Psoas muscle (tissue), 8 donors: ENCODE results near the gene KARS1. TPM values are rescaled to one million over a fixed set of nuclear protein-coding genes. Genes with fewer than 3 reads are reported as not detected.

ENCODE experiments used
- ATAC-seq, 4 donors: fragments of 200-7000 bp; cut with Tn5 transposase; one replicate each; pipeline ENCODE4 v1.9.1; 2020; ENCODE audit warnings: moderate library complexity in 3 of 4, mild to moderate bottlenecking in 2 of 4
- DNase-seq, 2 donors: peaks; one replicate each; pipeline ENCODE4 v3.0.0-alpha.2; 2020
- H3K27ac ChIP-seq: fragments of 200-600 bp; one replicate; pipeline ENCODE4 v1.8.0; 2022
- H3K27me3 ChIP-seq, 3 donors: fragments of 200-600 bp in 1 of 3; one replicate each; pipeline versions ENCODE4 v1.6.1 to v1.8.0; 2013 to 2022; ENCODE audit warnings: low read length in 2 of 3, mild to moderate bottlenecking in 2 of 3, moderate library complexity in 1 of 3; ENCODE audit not compliant: insufficient read depth in 3 of 3
- H3K36me3 ChIP-seq, 2 donors: fragments of 200-600 bp in 1 of 2; one replicate each; pipeline versions ENCODE4 v1.6.1 to v1.8.0; 2013 to 2022; ENCODE audit warnings: low read depth in 1 of 2, mild to moderate bottlenecking in 1 of 2, moderate library complexity in 1 of 2; ENCODE audit not compliant: insufficient read depth in 1 of 2
- H3K4me1 ChIP-seq: fragments of 200-600 bp; one replicate; pipeline ENCODE4 v1.8.0; 2022
- H3K4me3 ChIP-seq: fragments of 200-600 bp; one replicate; pipeline ENCODE4 v1.8.0; 2022; ENCODE audit warnings: mild to moderate bottlenecking
- H3K9me3 ChIP-seq: fragments of 200-600 bp; one replicate; pipeline ENCODE4 v1.8.0; 2022
- CTCF ChIP-seq: fragments of 200-600 bp; IDR thresholded peaks from one replicate; pipeline ENCODE4 v1.8.0; 2022; ENCODE audit warnings: antibody characterized with exemption
- WGBS, 3 donors: extraction: QIAGEN DNeasy Blood & Tissue Kit; methylation state at CpG; one replicate each; pipeline versions ENCODE4 v1.1.6 to v1.1.7; 2013; 5-methylcytosine and 5-hydroxymethylcytosine counted together
- intact Hi-C, 2 donors: fragments of 100-400 bp; cut with DNase I; formaldehyde crosslinking; loops; one replicate each; pipeline versions ENCODE4 v1.11.0 to v1.14.2; 2022
- polyA plus RNA-seq, 3 donors: library from polyadenylated mRNA; stranded (reverse); fragments of 200-250 nt; gene quantifications; one replicate each; pipeline ENCODE4 v1.2.3, GENCODE V29; 2013
- total RNA-seq, 4 donors: library from RNA; stranded (reverse); fragmentation: NEBNext Ultra II Directional in 2 of 4; extraction: Animal tissue kit (Norgen Biotek cat#: 25700) in 2 of 4; gene quantifications; one replicate each; pipeline versions ENCODE4 v1.2.1 to v1.2.4, GENCODE V29; 2021 to 2023
- donor health status: healthy with polysubstance abuse.
- donor health status: DM: no; HTN: no; CAD: no; lungs with moderate emphysema.
- donor health status: Bipolar disorder and iron deficiency.
- donor health status: healthy.
- donor health status: DM: yes; HTN: yes; CAD: no.
- donor health status: DM: no; HTN: no; CAD: no.
- donor health status: DM: no; HTN: no; CAD: no.
- donor health status: DM: yes; HTN: yes; CAD: no.

KARS1 gene
- total and polyA plus RNA-seq, 7 donors = 162 to 232 (median 179) TPM

- ATAC-seq (no peak), DNase-seq (no peak)
- no peak for TF ChIP-seq CTCF
Observed at GRCh38 chr16:75618780-75619179, 28.7 kb downstream of the KARS1 start.

GRCh38 chr16:75617121-75617520 lies 30.3 kb downstream of the KARS1 start:
- Histone ChIP-seq H3K4me3 (no peak overlapping the region), H3K36me3 (peaks cover 15 to 85% of the 10 kb centered on the region in 2 donors), H3K27ac (no peak overlapping the region), H3K4me1 (peaks cover 13% of the 10 kb centered on the region), H3K9me3 (no peaks in the 10 kb centered on the region), H3K27me3 (no peaks in the 10 kb centered on the region)
- ATAC-seq (no peak), DNase-seq (no peak)
- TF ChIP-seq CTCF = no peak
- WGBS, 3 donors = 90 to 92% (median 92%) methylated on average over 3 of the region's 3 CpGs
- intact Hi-C loops = no loop called here

More at GRCh38 chr16:75618780-75619179, 28.7 kb downstream of the KARS1 start:
- peaks cover 12 to 68% of the 10 kb centered on the region in 2 donors for H3K36me3 ChIP-seq
- H3K4me3 ChIP-seq = no peak overlapping the region
- H3K27me3 ChIP-seq = no peaks in the 10 kb centered on the region
- intact Hi-C loops = no loop called here
- H3K27ac ChIP-seq = no peak overlapping the region
- no peaks in the 10 kb centered on the region for H3K9me3 ChIP-seq
- H3K4me1 ChIP-seq = peaks cover 17% of the 10 kb centered on the region
- 95 to 100% (median 96%) methylated on average over 2 of the region's 2 CpGs for WGBS, 3 donors

GRCh38 chr16:75616521-75617010 lies 30.9 kb downstream of the KARS1 start:
- DNase-seq (no peak), ATAC-seq (no peak)
- Histone ChIP-seq H3K4me3 (no peak overlapping the region), H3K27ac (no peak overlapping the region), H3K27me3 (no peaks in the 10 kb centered on the region), H3K9me3 (no peaks in the 10 kb centered on the region), H3K4me1 (peaks cover 7% of the 10 kb centered on the region), H3K36me3 (peaks cover 15 to 91% of the 10 kb centered on the region in 2 donors)
- intact Hi-C loops = no loop called here
- 96 to 97% (median 97%) methylated on average over 4 of the region's 4 CpGs for WGBS, 3 donors
- no peak for TF ChIP-seq CTCF

- intact Hi-C loops = no loop called here
- 85 to 98% (median 95%) methylated on average over 2 of the region's 2 CpGs for WGBS, 3 donors
- Histone ChIP-seq H3K36me3 (peaks cover 15 to 100% of the 10 kb centered on the region in 2 donors), H3K27me3 (no peaks in the 10 kb centered on the region), H3K4me1 (no peaks in the 10 kb centered on the region), H3K4me3 (no peak overlapping the region), H3K9me3 (no peaks in the 10 kb centered on the region), H3K27ac (no peak overlapping the region)
- no peak for DNase-seq
- no peak for ATAC-seq
- TF ChIP-seq CTCF = no peak
Observed at GRCh38 chr16:75615619-75616018, 31.8 kb downstream of the KARS1 start.
